NB4 (cell line): ENCODE data around the gene PERM1.

Experiments
- MAX ChIP-seq: IDR thresholded peaks from 2 replicates; pipeline ENCODE4 v1.6.1; 2011; ENCODE audit warnings: low read depth, low read length
- POLR2A ChIP-seq: IDR thresholded peaks from 2 replicates; pipeline ENCODE4 v1.6.1; 2011; ENCODE audit warnings: mild to moderate bottlenecking; ENCODE audit not compliant: insufficient read length; ENCODE audit errors: extremely low read depth
- TF ChIP-seq, protein P1 (sequence below): IDR thresholded peaks from one replicate; pipeline ENCODE4 v1.5.1; 2012; ENCODE audit warnings: low read depth, low read length

DNA sequence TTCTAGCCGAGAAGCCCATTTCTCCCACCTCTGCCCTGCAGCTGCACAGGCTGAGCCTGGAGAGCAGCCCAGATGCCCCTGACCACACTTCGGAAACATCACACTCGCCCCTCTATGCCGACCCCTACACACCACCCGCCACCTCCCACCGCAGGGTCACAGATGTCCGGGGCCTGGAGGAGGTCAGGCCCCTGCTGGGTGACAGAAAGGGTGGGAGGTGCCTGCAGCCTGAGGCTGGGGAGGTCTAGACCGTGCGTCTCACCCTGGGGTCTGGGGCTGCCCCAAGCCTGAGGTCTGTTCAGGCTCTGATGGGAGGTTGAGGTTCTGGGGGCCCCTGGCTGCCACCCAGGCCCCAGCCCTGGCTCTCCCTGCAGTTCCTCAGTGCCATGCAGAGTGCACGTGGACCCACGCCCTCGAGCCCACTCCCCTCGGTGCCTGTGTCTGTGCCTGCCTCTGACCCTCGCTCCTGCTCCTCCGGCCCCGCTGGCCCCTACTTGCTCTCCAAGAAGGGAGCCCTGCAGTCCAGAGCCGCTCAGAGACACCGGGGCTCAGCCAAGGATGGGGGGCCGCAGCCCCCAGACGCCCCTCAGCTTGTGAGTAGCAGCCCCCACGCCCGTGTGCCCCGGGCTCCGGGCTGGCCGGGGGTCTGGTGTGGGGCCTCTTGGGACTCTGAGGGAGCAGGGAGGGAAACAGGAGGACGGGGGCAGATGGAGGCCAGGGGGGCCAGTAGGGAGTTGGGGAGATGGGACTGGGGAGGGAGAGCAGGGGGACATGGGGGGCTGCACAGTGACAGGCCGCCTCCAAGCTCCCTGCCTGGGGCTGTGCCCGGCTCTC lies 8.2 kb downstream of the PERM1 start:
- TF ChIP-seq, protein P1, sequence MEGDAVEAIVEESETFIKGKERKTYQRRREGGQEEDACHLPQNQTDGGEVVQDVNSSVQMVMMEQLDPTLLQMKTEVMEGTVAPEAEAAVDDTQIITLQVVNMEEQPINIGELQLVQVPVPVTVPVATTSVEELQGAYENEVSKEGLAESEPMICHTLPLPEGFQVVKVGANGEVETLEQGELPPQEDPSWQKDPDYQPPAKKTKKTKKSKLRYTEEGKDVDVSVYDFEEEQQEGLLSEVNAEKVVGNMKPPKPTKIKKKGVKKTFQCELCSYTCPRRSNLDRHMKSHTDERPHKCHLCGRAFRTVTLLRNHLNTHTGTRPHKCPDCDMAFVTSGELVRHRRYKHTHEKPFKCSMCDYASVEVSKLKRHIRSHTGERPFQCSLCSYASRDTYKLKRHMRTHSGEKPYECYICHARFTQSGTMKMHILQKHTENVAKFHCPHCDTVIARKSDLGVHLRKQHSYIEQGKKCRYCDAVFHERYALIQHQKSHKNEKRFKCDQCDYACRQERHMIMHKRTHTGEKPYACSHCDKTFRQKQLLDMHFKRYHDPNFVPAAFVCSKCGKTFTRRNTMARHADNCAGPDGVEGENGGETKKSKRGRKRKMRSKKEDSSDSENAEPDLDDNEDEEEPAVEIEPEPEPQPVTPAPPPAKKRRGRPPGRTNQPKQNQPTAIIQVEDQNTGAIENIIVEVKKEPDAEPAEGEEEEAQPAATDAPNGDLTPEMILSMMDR, result no peak
- no peak for TF ChIP-seq MAX
- no peak for TF ChIP-seq POLR2A
